IMR-90 (cell line): Measurements from ENCODE around the gene MTA1. TPM values are rescaled to one million over a fixed set of nuclear protein-coding genes. Genes with fewer than 3 reads are reported as not detected.

Source experiments
- BHLHE40 ChIP-seq: fragments of 150-350 bp; IDR thresholded peaks from 2 replicates; pipeline ENCODE4 v1.6.1; 2016; ENCODE audit warnings: mild to moderate bottlenecking, low read depth, low read length
- polyA plus RNA-seq, 3 experiments: library from polyadenylated mRNA; depleted of rRNA; stranded (reverse); fragments of >200 nt; gene quantifications; 2 replicates each; pipeline ENCODE4 v1.2.3, GENCODE V29; 2012; ENCODE audit warnings: low replicate concordance in 1 of 3
- total RNA-seq: library from RNA; depleted of rRNA; stranded (reverse); fragments of >200 nt; gene quantifications from 2 replicates; pipeline ENCODE4 v1.2.3, GENCODE V29; 2012
- TF ChIP-seq, protein P1 (sequence below): conservative IDR thresholded peaks from 2 replicates; pipeline ENCODE4 v1.5.1; 2012; ENCODE audit warnings: mild to moderate bottlenecking, low read depth, low read length, improper control_type of control experiment

MTA1 gene
- total and polyA plus RNA-seq, 2 of the 4 experiments (the other 2 are of a cell fraction) = 21.5 to 61.6 TPM

- TF ChIP-seq, protein P1, sequence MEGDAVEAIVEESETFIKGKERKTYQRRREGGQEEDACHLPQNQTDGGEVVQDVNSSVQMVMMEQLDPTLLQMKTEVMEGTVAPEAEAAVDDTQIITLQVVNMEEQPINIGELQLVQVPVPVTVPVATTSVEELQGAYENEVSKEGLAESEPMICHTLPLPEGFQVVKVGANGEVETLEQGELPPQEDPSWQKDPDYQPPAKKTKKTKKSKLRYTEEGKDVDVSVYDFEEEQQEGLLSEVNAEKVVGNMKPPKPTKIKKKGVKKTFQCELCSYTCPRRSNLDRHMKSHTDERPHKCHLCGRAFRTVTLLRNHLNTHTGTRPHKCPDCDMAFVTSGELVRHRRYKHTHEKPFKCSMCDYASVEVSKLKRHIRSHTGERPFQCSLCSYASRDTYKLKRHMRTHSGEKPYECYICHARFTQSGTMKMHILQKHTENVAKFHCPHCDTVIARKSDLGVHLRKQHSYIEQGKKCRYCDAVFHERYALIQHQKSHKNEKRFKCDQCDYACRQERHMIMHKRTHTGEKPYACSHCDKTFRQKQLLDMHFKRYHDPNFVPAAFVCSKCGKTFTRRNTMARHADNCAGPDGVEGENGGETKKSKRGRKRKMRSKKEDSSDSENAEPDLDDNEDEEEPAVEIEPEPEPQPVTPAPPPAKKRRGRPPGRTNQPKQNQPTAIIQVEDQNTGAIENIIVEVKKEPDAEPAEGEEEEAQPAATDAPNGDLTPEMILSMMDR = no peak
- TF ChIP-seq BHLHE40 = no peak
Observed at GRCh38 chr14:105469456-105470349, 50.1 kb downstream of the MTA1 start (continued).
